Osteoblast (primary cell): Measurements from ENCODE around the gene GSTK1. TPM values are rescaled to one million over a fixed set of nuclear protein-coding genes. Genes with fewer than 3 reads are reported as not detected.

ENCODE experiments used
- DNase-seq: peaks from one replicate; pipeline ENCODE4 v3.0.0; 2011; ENCODE audit warnings: low spot score, mixed read lengths; ENCODE audit not compliant: insufficient read length; ENCODE audit errors: missing footprints
- H2AFZ ChIP-seq: 2 replicates; pipeline ENCODE4 v1.6.0; 2011; ENCODE audit warnings: mild to moderate bottlenecking, low read length
- H3K27ac ChIP-seq: 2 replicates; pipeline ENCODE4 v1.5.1; 2011; ENCODE audit warnings: mild to moderate bottlenecking, low read depth, low read length, moderate library complexity
- H3K27me3 ChIP-seq: 2 replicates; pipeline ENCODE4 v1.6.0; 2012; ENCODE audit warnings: mild to moderate bottlenecking, control low read depth, inconsistent platforms, low read length, moderate library complexity; ENCODE audit not compliant: insufficient read depth
- H3K36me3 ChIP-seq: 2 replicates; pipeline ENCODE4 v1.5.1; 2011; ENCODE audit warnings: mild to moderate bottlenecking, low read length, control low read depth, moderate library complexity; ENCODE audit not compliant: insufficient read depth
- H3K4me1 ChIP-seq: 2 replicates; pipeline ENCODE4 v1.5.1; 2011; ENCODE audit warnings: mild to moderate bottlenecking, low read length, control low read depth, moderate library complexity; ENCODE audit not compliant: insufficient read depth
- H3K4me2 ChIP-seq: 2 replicates; pipeline ENCODE4 v1.6.0; 2011; ENCODE audit warnings: mild to moderate bottlenecking, low read length; ENCODE audit not compliant: insufficient read depth
- H3K4me3 ChIP-seq: fragments of 200-600 bp; sonication (generic); 3 replicates; pipeline ENCODE4 v1.5.1; 2012; ENCODE audit warnings: mild to moderate bottlenecking, low read length, inconsistent platforms; ENCODE audit not compliant: insufficient read depth
- H3K79me2 ChIP-seq: 2 replicates; pipeline ENCODE4 v1.6.0; 2012; ENCODE audit warnings: mild to moderate bottlenecking, low read length, control low read depth, inconsistent platforms; ENCODE audit not compliant: insufficient read depth
- H3K9me3 ChIP-seq: 2 replicates; pipeline ENCODE4 v1.5.1; 2011; ENCODE audit warnings: low read depth, low read length, control low read depth
- H4K20me1 ChIP-seq: 2 replicates; pipeline ENCODE4 v1.6.0; 2012; ENCODE audit warnings: mild to moderate bottlenecking, low read length, control low read depth; ENCODE audit not compliant: insufficient read depth
- total RNA-seq: library from RNA; depleted of rRNA; stranded (reverse); fragments of >200 nt; gene quantifications from 2 replicates; pipeline ENCODE4 v1.2.3, GENCODE V29; 2012
- TF ChIP-seq, protein P1 (sequence below): IDR thresholded peaks from 2 replicates; pipeline ENCODE4 v1.5.1; 2011; ENCODE audit warnings: mild to moderate bottlenecking, low read depth, low read length, moderate library complexity; ENCODE audit errors: extremely low read depth

GSTK1 gene
- total RNA-seq, 1 donor, result 99.9 TPM

DNA sequence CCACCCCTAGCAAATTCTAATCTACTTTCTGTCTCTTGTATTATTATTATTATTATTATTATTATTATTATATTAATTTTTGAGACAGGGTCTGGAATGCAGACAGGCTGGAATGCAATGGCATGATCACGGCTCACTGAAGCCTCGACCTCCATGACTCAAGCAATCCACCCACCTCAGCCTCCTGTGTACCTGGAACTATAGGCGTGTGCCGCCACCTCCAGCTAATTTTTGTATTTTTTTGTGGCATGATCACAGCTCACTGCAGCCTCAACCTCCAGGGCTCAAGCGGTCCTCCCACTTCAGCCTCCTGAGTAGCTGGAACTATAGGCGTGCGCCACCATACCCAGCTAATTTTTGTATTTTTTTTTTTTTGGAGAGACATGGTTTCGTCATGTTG lies 18.9 kb downstream of the GSTK1 start:
- H4K20me1 ChIP-seq, result no peaks in the 10 kb centered on the region
- no peaks in the 10 kb centered on the region for H3K36me3 ChIP-seq
- H2AFZ ChIP-seq, result no peak overlapping the region
- no peaks in the 10 kb centered on the region for H3K79me2 ChIP-seq
- no peak overlapping the region for H3K4me3 ChIP-seq
- no peaks in the 10 kb centered on the region for H3K9me3 ChIP-seq
- no peak overlapping the region for H3K27ac ChIP-seq
- H3K4me2 ChIP-seq, result no peak overlapping the region
- no peaks in the 10 kb centered on the region for H3K27me3 ChIP-seq
- no peak for DNase-seq
- peaks cover 4% of the 10 kb centered on the region for H3K4me1 ChIP-seq
- TF ChIP-seq, protein P1, sequence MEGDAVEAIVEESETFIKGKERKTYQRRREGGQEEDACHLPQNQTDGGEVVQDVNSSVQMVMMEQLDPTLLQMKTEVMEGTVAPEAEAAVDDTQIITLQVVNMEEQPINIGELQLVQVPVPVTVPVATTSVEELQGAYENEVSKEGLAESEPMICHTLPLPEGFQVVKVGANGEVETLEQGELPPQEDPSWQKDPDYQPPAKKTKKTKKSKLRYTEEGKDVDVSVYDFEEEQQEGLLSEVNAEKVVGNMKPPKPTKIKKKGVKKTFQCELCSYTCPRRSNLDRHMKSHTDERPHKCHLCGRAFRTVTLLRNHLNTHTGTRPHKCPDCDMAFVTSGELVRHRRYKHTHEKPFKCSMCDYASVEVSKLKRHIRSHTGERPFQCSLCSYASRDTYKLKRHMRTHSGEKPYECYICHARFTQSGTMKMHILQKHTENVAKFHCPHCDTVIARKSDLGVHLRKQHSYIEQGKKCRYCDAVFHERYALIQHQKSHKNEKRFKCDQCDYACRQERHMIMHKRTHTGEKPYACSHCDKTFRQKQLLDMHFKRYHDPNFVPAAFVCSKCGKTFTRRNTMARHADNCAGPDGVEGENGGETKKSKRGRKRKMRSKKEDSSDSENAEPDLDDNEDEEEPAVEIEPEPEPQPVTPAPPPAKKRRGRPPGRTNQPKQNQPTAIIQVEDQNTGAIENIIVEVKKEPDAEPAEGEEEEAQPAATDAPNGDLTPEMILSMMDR, result no peak

DNA sequence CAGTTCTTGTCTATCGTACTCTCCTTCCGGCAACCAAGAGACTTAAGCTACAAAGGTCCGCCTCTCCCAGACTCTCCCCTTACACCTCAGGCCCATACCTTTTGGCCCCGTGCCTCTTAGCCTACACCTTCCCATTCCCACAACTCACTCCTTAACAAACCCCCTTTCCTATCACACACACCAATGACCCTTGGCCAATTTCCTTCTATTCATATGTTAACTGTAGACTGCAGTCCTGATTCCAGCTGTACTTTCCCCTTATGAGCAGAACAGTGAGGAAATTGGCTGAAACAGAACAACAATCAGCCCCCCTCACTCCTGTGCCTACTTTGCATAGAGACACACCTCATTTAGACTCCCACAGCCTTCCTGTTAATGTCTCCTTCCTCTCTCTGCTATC lies 20.1 kb downstream of the GSTK1 start:
- no peak overlapping the region for H3K4me3 ChIP-seq
- peaks cover 1% of the 10 kb centered on the region for H3K79me2 ChIP-seq
- no peaks in the 10 kb centered on the region for H3K36me3 ChIP-seq
- H3K27me3 ChIP-seq, result no peaks in the 10 kb centered on the region
- TF ChIP-seq, protein P1, result no peak
- DNase-seq, result no peak
- H3K9me3 ChIP-seq, result no peaks in the 10 kb centered on the region
- H3K27ac ChIP-seq, result no peak overlapping the region
- peaks cover 4% of the 10 kb centered on the region for H3K4me1 ChIP-seq
- H4K20me1 ChIP-seq, result no peaks in the 10 kb centered on the region
- H2AFZ ChIP-seq, result no peak overlapping the region
- H3K4me2 ChIP-seq, result no peak overlapping the region

DNA sequence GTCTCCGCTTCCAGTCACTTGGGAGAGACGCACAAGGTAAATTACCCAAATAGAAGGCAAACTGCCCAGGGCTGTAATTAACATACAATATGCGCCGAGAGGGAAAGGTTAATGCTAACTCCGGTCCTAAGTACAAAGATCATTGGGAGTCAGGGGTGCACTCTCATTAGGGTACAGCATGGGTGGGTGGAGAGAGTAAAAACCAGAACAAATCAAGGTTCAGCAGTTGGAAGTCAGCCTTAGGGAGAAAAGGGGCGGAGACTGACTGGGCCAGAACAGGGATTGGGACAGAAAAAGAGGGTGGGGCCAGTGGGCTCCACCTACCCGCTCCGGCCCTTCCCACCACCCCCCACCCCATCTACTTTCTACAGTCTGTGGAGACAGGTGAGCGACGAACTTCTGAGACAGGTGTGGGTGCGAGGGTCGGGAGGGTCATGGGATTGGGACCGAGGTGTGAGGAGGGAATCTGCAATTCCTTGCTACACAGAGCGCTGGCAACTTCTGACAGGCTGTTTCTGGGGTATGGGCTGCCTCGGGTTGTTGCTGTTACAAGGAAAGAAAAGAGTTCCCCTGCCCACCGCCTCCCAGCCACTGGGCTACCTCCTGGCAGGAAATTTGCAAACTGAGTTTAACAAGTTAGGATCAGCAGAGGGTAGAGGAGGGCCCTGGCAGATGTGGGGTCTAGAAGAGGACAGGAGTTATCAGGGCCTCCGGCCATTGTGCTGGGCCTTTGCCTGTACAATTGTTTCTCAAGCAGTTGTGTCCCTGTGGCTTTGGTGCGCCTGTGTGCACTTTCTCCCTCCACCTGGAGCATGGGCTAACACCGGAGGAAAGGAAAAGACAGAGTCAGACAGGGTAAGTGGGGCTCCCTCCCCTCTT lies 21.6 kb downstream of the GSTK1 start, which contains the start of gene TMEM139:
Gene TMEM139, plus strand, starts transcription at position 368 of the 879 bp plus-strand sequence. CDS start 1,000 bp downstream, outside the sequence.
- Histone ChIP-seq H3K9me3 (no peaks in the 10 kb centered on the region), H3K4me3 (no peak within 1 kb of the TSS), H3K27me3 (no peaks in the 10 kb centered on the region), H4K20me1 (peaks cover 3% of the 10 kb centered on the region), H2AFZ (peak within 1 kb of the TSS; percentile 5), H3K79me2 (peaks cover 16% of the 10 kb centered on the region), H3K36me3 (no peaks in the 10 kb centered on the region), H3K4me1 (peaks cover 9% of the 10 kb centered on the region), H3K4me2 (no peak within 1 kb of the TSS), H3K27ac (no peak within 1 kb of the TSS)
- TF ChIP-seq, protein P1, result no peak
- DNase-seq, result no peak

DNA sequence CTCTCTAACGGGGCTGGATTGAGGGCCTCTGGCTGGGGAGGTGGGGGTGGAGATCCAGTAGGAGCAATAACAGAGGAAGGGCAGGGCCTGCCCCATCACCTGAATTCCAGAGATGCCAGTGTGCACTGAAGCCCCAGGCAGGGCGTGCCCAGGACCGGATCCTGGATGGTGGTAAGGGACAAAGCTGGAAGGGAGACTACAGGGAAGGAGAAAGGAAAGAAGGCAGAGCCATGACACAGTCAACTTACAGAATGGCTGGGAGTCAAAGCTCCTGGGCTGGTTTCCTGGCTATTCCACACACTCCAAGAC lies 22.2 kb downstream of the GSTK1 start:
- peaks cover 22% of the 10 kb centered on the region for H3K79me2 ChIP-seq
- no peak overlapping the region for H3K27ac ChIP-seq
- TF ChIP-seq, protein P1, result no peak
- DNase-seq, result no peak
- no peaks in the 10 kb centered on the region for H3K9me3 ChIP-seq
- no peak overlapping the region for H2AFZ ChIP-seq
- H3K4me1 ChIP-seq, result peaks cover 13% of the 10 kb centered on the region
- no peak overlapping the region for H3K4me3 ChIP-seq
- H4K20me1 ChIP-seq, result peaks cover 4% of the 10 kb centered on the region
- no peaks in the 10 kb centered on the region for H3K27me3 ChIP-seq
- no peak overlapping the region for H3K4me2 ChIP-seq
- no peaks in the 10 kb centered on the region for H3K36me3 ChIP-seq
